ENCODE results near the gene SLC6A6. TPM values are rescaled to one million over a fixed set of nuclear protein-coding genes. Genes with fewer than 3 reads are reported as not detected.

SLC6A6 gene
- total and polyA plus RNA-seq, 11 donors = 9.1 to 121 (median 34.9) TPM

DNA sequence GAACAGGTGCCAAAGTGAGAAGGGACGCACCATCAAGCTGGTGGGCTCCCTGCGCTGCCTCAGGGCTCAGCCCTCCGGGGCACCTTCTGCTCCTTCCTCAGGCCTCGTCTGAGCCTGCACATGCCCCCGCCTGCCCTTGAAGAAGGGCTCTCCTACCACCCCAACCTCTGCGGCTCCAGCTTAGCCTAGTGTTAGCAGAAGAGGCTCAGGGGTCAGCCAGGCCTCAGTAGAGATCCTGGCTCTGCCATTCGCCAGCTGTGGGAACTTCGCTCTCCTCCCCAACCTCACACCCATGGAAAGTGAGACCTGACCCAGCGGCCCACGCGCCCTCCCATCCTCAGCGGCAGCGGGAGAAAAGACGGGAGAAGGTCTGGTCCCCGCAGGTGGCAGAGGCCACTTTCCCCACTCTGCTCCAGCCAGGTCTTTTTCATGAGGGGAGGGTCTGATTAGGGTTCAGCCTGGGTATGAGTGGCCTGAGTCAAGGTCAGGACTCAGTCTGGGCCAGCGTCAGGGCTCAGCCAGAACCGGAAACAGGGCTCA, 129.5 kb downstream of the SLC6A6 start:
- Histone ChIP-seq H3K4me1 (peaks cover 0 to 56% (median 42%) of the 10 kb centered on the region in 12 donors), H3K36me3 (peaks cover 0 to 8% (median 0%) of the 10 kb centered on the region in 9 donors), H3K9me3 (peaks cover 0 to 10% (median 0%) of the 10 kb centered on the region in 12 donors), H3K27ac (peak overlapping the region in 9 of 12 donors; percentile 32 to 95 (median 58)), H3K4me3 (no peak overlapping the region), H3K27me3 (peaks cover 0 to 3% (median 0%) of the 10 kb centered on the region in 9 donors)
- TF ChIP-seq POLR2A (IDR thresholded peaks at IDR 0.05) = no peak
- TF ChIP-seq, protein P1, sequence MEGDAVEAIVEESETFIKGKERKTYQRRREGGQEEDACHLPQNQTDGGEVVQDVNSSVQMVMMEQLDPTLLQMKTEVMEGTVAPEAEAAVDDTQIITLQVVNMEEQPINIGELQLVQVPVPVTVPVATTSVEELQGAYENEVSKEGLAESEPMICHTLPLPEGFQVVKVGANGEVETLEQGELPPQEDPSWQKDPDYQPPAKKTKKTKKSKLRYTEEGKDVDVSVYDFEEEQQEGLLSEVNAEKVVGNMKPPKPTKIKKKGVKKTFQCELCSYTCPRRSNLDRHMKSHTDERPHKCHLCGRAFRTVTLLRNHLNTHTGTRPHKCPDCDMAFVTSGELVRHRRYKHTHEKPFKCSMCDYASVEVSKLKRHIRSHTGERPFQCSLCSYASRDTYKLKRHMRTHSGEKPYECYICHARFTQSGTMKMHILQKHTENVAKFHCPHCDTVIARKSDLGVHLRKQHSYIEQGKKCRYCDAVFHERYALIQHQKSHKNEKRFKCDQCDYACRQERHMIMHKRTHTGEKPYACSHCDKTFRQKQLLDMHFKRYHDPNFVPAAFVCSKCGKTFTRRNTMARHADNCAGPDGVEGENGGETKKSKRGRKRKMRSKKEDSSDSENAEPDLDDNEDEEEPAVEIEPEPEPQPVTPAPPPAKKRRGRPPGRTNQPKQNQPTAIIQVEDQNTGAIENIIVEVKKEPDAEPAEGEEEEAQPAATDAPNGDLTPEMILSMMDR (IDR thresholded peaks at IDR 0.05) = no peak
- WGBS, 4 donors = 85 to 92% (median 88%) methylated on average over 9 to 17 of the region's 17 CpGs
- ATAC-seq (peak in 2 of 4 donors; percentile 3 to 6), DNase-seq (peak in 3 of 5 donors; percentile 16 to 42 (median 27))
- intact Hi-C loops (cut with DNase I) = no loop called here

DNA sequence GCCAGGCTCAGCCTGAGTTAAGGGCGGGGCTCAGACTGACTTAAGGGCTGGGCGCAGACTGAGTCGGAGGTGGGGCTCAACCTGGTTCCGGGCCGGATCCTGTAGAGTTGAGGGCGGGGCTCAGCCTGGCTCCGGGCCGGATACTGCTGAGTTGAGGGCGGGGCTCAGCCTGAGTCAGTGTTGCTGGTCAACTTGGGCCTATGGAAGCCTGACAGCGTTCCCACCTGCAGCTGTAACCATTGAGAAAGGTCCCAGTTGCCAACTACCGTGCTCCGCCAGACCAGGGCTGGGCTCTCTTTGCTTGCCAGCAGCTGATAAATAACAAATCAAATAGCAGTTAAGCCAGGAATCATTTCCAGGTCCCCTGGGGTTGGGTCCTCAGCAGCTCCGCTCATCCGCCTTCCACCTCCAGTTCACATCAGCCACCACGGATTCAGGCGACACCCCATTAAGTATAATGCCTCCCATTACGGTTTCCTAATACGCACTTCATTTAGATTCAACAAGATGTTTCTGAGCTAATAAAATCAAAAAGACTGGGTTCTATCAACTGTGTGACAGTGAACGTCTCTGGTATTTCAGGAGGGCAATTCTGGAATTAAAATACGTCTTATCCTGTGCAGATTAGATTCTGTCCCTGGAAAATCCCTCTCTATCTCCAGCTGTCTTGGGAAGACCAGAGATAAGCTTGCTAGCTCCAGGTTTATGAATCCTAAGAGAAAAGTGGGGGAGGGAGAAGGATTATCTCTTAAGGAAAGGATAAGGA, 130.5 kb downstream of the SLC6A6 start:
- Histone ChIP-seq H3K36me3 (peaks cover 0 to 8% (median 0%) of the 10 kb centered on the region in 9 donors), H3K4me1 (peaks cover 0 to 63% (median 46%) of the 10 kb centered on the region in 12 donors), H3K27ac (peak overlapping the region in 10 of 12 donors; percentile 17 to 95 (median 59)), H3K9me3 (peaks cover 0 to 10% (median 0%) of the 10 kb centered on the region in 12 donors), H3K4me3 (no peak overlapping the region), H3K27me3 (peaks cover 0 to 3% (median 0%) of the 10 kb centered on the region in 9 donors)
- 43 to 50% (median 46%) methylated on average over 20 of the region's 20 CpGs for WGBS, 4 donors
- DNase-seq (peak; percentile 59 to 67 (median 64)), ATAC-seq (peak; percentile 63 to 87 (median 76))
- no peak for TF ChIP-seq POLR2A (IDR thresholded peaks at IDR 0.05)
- TF ChIP-seq, protein P1 (IDR thresholded peaks at IDR 0.05) = no peak
- intact Hi-C loops (cut with DNase I) = no loop called here

DNA sequence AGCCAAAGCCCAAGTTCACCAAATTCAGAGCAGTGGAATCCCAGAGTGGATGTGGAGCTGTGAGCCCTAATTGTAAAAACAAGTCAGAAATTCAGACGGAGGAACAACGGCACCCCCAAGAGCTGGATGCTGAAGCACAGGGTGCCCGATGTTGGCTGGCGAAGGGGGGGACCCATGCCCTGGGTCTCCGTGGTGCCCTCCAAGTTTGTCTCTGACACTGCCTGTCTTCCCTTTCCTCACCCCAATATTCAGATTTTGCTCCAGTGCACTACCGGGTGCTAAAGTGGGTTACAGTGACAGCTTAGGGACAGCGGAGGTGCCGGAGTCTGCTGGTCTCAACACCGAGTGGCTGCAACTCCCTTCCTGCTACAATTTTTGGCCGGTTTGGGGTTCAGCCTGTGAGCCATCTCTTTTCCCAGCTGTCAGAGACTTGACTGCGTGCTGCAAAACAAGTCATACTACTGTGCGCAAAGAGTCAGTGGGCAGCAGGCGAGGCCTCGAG, 131.1 kb downstream of the SLC6A6 start:
- Histone ChIP-seq H3K27ac (peak overlapping the region in 10 of 12 donors; percentile 17 to 95 (median 59)), H3K36me3 (peaks cover 0 to 8% (median 0%) of the 10 kb centered on the region in 9 donors), H3K4me3 (no peak overlapping the region), H3K27me3 (peaks cover 0 to 3% (median 0%) of the 10 kb centered on the region in 9 donors), H3K4me1 (peaks cover 0 to 70% (median 48%) of the 10 kb centered on the region in 12 donors), H3K9me3 (peaks cover 0 to 10% (median 0%) of the 10 kb centered on the region in 12 donors)
- intact Hi-C loops (cut with DNase I) = no loop called here
- WGBS, 4 donors = 38 to 67% (median 63%) methylated on average over 11 to 14 of the region's 14 CpGs
- TF ChIP-seq POLR2A (IDR thresholded peaks at IDR 0.05) = no peak
- TF ChIP-seq, protein P1 (IDR thresholded peaks at IDR 0.05) = no peak
- ATAC-seq (peak in 2 of 4 donors; percentile 3 to 4), DNase-seq (peak in 2 of 5 donors; percentile 23 to 49)
